Right renal cortex interstitium (tissue), 3 donors: ENCODE results near the gene TJP2. TPM values are rescaled to one million over a fixed set of nuclear protein-coding genes. Genes with fewer than 3 reads are reported as not detected.

Experiments used
- DNase-seq, 3 donors: peaks; one replicate each; pipeline ENCODE4 v3.0.0-alpha.2; 2013; ENCODE audit warnings: low read depth in 3 of 3, low spot score in 2 of 3
- polyA plus RNA-seq, 3 donors: library from polyadenylated mRNA; unstranded; fragments of 120-200 nt; gene quantifications; one replicate each; pipeline ENCODE4 v1.2.1, GENCODE V29; 2013; ENCODE audit not compliant: insufficient read length in 3 of 3

Gene TJP2
- polyA plus RNA-seq, 3 donors: 86.2 to 107 (median 97.9) TPM

- no peak for DNase-seq
Measured at GRCh38 chr9:69322256-69322655, 148.2 kb downstream of the TJP2 start.

DNA sequence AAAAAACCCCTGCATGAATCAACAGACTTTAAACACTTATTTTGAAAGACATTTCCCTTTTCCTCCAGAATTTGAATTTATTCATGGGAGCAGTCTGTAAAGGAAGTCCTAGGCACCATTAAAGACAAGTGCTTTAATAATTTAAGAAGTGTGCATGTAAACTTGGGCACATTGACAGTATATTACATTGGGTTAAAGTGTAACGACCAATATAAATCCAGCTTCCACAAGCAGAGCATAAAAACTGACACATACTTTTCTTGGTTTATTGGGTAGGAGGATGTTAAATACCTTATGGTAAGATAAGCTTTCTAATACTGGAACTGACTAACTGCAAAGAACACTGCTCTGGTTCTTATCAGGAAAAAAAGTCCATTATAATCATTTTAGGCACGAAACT lies 149.8 kb downstream of the TJP2 start:
- no peak for DNase-seq

Other genes starting within 250 kb of the TJP2 start
- not detected for gene PRKACG, start 160.2 kb upstream of the TJP2 start, polyA plus RNA-seq
- 10 to 100 TPM; 18.8 to 21.6 (median 20.2) TPM for gene FXN, start 138.5 kb upstream of the TJP2 start, polyA plus RNA-seq
- 1 to 10 TPM; 1.6 to 2.5 (median 2.0) TPM for gene ENTREP1, start 150.9 kb downstream of the TJP2 start, polyA plus RNA-seq